Lower leg skin (tissue), 4 donors: Measurements from ENCODE around the gene PTPA. TPM values are rescaled to one million over a fixed set of nuclear protein-coding genes. Genes with fewer than 3 reads are reported as not detected.

ENCODE experiments used
- DNase-seq, 2 donors: peaks; one replicate each; pipeline ENCODE4 v3.0.0-alpha.2; 2019; ENCODE audit warnings: low spot score in 2 of 2
- H3K4me3 ChIP-seq: fragments of 200-600 bp; sonication (generic); 2 replicates; pipeline ENCODE4 v1.5.1; 2017; ENCODE audit warnings: mild to moderate bottlenecking, low read depth; ENCODE audit not compliant: poor library complexity, severe bottlenecking
- CTCF ChIP-seq, 3 donors: fragments of 450-650 bp; IDR thresholded peaks; one replicate each; pipeline ENCODE4 v1.5.1; 2016; ENCODE audit warnings: antibody characterized with exemption in 3 of 3, mild to moderate bottlenecking in 3 of 3, moderate library complexity in 2 of 3
- POLR2A ChIP-seq, 2 donors: fragments of 450-650 bp; IDR thresholded peaks; one replicate each; pipeline ENCODE4 v1.6.1; 2016 to 2017; ENCODE audit warnings: antibody characterized with exemption in 2 of 2, mild to moderate bottlenecking in 1 of 2, moderate library complexity in 1 of 2
- WGBS, 2 donors: methylation state at CpG; one replicate each; pipeline ENCODE4 v1.1.5; 2018; 5-methylcytosine and 5-hydroxymethylcytosine counted together
- intact Hi-C: fragments of 100-400 bp; cut with DNase I; formaldehyde crosslinking; loops from one replicate; pipeline ENCODE4 v1.15.0; 2023; ENCODE audit warnings: low total_unique reads
- total RNA-seq, 4 donors: library from RNA; depleted of rRNA; stranded (reverse); fragments of >200 nt; gene quantifications; one replicate each; pipeline ENCODE4 v1.1.0, GENCODE V29; 2016

PTPA gene
- total RNA-seq, 4 donors from 2014 or later = 62.9 to 104 (median 73.8) TPM

DNA sequence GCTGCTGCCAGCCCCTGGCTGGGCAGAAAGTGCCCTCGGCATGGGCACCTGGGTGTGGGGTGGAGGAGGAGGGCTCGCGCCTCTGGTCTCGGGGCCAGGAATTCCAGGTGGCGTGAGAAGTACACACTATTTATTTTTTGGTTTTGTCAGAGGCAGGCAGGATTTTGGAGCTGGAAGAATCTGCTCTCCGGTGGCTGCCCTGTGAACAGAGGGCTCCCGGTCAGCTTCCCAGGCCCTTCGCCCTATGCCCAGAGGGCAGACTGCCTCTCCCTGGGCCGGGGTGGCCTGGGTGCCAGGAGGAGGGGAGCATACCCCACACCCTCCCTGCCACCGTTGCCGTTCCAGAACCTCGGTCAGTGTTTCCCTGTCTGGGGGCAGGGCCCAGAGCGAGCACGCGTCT is 22.0 kb upstream of the PTPA start:
- intact Hi-C loops = no loop called here
- 92 to 93% methylated on average over 12 to 15 of the region's 15 CpGs for WGBS, 2 donors
- DNase-seq = no peak
- no peak overlapping the region for H3K4me3 ChIP-seq
- TF ChIP-seq POLR2A (IDR thresholded peaks at IDR 0.05) (no peak), CTCF (IDR thresholded peaks at IDR 0.05) (no peak)

DNA sequence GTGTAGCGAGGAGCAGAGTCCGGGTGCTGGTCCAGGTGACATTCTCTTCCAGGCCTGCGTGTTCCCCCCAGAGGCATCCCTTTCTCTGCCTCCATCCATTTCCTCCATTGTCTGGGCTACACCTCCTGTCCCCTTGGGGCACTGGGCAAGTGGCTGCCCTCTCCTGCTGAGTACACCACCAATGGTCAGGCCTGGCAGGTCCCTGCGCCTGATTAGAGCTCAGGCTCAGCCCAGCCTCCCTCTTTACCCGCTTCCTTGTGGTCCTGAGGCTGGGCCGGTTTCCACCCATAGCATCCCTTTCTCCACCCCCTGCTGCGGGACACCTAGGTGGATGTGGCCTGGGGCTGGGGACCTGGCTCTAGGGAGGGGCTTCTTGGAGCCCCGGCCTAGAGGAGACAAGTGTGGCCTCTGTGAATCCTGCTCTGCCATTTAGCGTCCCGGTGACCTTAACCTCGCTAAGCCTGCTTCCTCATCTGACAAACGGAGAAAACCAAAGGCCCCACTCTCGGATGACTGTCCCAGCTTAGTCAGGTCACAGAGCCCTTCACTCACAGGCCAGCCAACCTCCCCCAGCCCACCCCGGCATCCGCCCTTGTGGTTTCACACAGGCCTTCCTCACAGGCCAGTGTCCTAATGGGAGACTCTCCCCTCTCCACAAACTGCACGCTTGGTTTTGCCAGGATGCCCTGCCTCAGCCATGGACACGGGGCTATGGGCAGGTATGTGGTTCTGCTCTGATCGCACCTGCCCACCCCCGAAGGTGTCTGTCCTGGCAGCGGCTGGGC is 17.4 kb upstream of the PTPA start:
- no peak for TF ChIP-seq POLR2A (IDR thresholded peaks at IDR 0.05)
- no peak for TF ChIP-seq CTCF (IDR thresholded peaks at IDR 0.05)
- intact Hi-C loops = no loop called here
- peak in 1 of 2 donors; percentile 74 for DNase-seq
- H3K4me3 ChIP-seq = no peak overlapping the region
- WGBS, 2 donors = 84 to 88% methylated on average over 19 to 20 of the region's 20 CpGs

- no peak overlapping the region for H3K4me3 ChIP-seq
- peak in 1 of 2 donors; percentile 80 for DNase-seq
- 87 to 88% methylated on average over 9 to 12 of the region's 13 CpGs for WGBS, 2 donors
- no peak for TF ChIP-seq POLR2A (IDR thresholded peaks at IDR 0.05)
- TF ChIP-seq CTCF (IDR thresholded peaks at IDR 0.05) = no peak
- intact Hi-C loops = no loop called here
Observed at GRCh38 chr9:129094387-129095169, 16.6 kb upstream of the PTPA start.

DNA sequence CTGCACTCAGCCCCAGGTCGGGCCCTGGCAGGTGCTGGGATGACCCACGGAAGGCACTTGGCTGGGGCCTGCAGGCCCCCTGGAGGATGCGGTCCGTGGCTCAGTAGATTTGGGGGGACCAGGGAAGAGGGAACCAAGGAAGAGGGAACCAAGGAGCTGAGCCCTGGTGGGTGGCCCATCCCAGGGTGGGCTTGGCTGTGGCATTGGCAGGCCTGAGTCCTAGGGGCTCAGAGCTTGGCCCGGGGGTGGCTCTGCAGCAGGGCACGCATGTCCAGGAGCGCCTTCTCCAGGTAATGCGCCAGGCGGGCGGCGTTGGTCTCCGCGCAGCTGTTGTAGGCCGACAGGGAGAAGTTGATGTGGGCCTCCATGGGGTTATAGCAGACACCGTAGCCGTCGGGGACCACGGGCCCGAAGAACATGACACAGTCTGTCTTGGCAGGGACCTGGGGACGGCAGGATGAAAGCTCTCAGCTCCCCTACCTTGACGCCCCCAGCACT is 16.0 kb upstream of the PTPA start:
- 91 to 95% methylated on average over 19 to 21 of the region's 21 CpGs for WGBS, 2 donors
- no peak for TF ChIP-seq CTCF (IDR thresholded peaks at IDR 0.05)
- no peak for TF ChIP-seq POLR2A (IDR thresholded peaks at IDR 0.05)
- DNase-seq = peak in 1 of 2 donors; percentile 81
- intact Hi-C loops = no loop called here
- H3K4me3 ChIP-seq = no peak overlapping the region

- DNase-seq = no peak
- intact Hi-C loops = no loop called here
- TF ChIP-seq POLR2A (IDR thresholded peaks at IDR 0.05) (no peak), CTCF (IDR thresholded peaks at IDR 0.05) (no peak)
- H3K4me3 ChIP-seq = no peak overlapping the region
- 89 to 95% methylated on average over 3 to 10 of the region's 12 CpGs for WGBS, 2 donors
Observed at GRCh38 chr9:129095908-129096307, 15.3 kb upstream of the PTPA start.
